Astrocyte of the spinal cord (primary cell): ENCODE measurements around the gene ATOH1.

Experiments used
- DNase-seq: peaks from one replicate; pipeline ENCODE4 v3.0.0; 2011; ENCODE audit warnings: low read depth, low spot score
- H3K4me3 ChIP-seq: 2 replicates; pipeline ENCODE4 v1.5.1; 2011; ENCODE audit warnings: low read depth, mild to moderate bottlenecking, low read length, moderate library complexity
- in situ Hi-C: cut with HindIII; loops from 2 replicates; pipeline ENCODE4 v1.10.0; 2017; ENCODE audit warnings: low sequenced_read_pairs
- TF ChIP-seq, protein P1 (sequence below): IDR thresholded peaks from 2 replicates; pipeline ENCODE4 v1.5.1; 2012; ENCODE audit warnings: low read depth, mild to moderate bottlenecking, low read length, inconsistent platforms

The ATOH1 gene

DNA sequence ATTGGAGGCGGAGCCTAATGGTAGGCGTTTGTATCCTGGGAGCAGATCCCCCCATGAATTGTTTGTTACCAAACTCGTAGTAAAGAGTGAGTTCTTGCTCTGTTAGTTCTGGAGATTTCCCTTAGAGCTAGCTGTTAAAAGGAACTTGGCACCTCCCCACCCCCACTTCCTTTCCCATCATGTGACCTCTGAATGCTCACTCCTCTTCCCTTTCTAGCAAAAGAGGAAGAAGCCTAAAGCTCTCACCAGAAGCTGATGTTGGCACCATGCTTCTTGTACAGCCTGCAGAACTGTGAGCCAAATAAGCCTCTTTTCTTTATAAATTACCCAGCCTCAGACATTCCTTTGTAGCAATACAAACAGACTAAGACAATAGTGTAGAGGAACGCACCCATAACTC, 13.8 kb upstream of the ATOH1 start:
- TF ChIP-seq, protein P1, sequence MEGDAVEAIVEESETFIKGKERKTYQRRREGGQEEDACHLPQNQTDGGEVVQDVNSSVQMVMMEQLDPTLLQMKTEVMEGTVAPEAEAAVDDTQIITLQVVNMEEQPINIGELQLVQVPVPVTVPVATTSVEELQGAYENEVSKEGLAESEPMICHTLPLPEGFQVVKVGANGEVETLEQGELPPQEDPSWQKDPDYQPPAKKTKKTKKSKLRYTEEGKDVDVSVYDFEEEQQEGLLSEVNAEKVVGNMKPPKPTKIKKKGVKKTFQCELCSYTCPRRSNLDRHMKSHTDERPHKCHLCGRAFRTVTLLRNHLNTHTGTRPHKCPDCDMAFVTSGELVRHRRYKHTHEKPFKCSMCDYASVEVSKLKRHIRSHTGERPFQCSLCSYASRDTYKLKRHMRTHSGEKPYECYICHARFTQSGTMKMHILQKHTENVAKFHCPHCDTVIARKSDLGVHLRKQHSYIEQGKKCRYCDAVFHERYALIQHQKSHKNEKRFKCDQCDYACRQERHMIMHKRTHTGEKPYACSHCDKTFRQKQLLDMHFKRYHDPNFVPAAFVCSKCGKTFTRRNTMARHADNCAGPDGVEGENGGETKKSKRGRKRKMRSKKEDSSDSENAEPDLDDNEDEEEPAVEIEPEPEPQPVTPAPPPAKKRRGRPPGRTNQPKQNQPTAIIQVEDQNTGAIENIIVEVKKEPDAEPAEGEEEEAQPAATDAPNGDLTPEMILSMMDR = no peak
- in situ Hi-C loops = no loop called here
- no peak for DNase-seq
- no peak overlapping the region for H3K4me3 ChIP-seq

DNA sequence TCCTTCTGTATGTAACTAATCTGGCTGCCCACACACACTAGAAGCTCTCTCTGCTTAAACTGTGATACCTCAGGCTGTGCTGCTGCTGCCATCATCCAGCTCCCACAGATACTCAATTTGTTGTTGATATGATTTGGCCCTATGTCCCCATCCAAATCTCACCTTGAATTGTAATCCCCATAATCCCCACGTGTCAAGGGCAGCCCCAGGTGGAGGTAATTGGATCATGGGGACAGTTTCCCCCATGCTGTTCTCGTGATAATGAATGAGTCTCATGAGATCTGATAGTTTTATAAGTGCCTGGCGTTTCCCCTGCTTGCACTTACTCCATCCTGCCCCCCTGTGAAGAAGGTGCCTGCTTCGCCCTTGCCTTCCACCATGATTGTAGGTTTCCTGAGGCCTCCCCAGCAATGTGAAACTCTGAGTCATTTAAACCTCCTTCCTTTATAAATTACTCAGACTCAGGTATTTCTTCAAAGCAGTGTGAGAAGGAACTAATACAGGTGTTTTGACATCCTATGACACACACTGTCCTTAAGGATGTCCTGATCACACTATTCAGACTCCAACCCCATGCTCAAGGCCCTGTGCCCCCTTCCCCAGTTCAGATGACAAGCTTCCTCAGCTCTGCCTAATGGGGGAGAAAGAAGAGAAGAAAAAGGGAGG, 2.9 kb upstream of the ATOH1 start:
- no peak for DNase-seq
- no peak overlapping the region for H3K4me3 ChIP-seq
- in situ Hi-C loops = no loop called here
- TF ChIP-seq, protein P1 = no peak

DNA sequence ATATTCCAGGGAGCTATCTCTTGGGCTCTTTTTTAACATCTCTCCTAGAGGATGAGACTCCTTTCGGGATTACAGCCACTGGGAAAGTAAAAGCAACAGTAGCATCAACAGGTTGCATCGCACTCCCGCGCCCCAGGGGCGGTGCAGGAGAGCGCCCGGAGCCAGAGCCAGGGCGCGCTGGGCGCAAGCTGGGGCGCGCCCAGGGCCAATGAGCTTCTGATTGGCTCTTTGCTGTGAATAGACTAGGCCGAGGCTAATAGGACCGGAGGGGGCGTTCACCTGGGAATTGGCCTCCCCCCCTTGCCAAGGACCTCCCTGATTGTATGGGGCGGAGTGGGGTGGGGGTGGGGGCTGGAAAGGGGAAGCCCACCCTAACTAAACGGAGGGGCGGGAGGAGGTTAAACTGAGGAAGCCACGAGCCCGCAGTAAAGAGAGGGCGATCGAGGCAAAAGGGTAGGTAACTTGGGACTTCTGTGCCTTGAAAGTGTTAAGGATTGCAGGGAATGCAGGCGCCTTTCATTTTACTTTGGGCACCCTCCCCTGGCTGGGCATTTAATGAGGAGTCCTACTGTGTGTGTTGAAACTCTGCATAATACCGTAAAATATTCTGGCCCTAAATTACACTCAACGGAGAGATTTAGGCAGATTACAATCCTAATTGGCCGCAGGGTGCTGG, 1.1 kb upstream of the ATOH1 start:
- no peak for DNase-seq
- in situ Hi-C loops = no loop called here
- TF ChIP-seq, protein P1 = no peak
- H3K4me3 ChIP-seq = no peak overlapping the region

DNA sequence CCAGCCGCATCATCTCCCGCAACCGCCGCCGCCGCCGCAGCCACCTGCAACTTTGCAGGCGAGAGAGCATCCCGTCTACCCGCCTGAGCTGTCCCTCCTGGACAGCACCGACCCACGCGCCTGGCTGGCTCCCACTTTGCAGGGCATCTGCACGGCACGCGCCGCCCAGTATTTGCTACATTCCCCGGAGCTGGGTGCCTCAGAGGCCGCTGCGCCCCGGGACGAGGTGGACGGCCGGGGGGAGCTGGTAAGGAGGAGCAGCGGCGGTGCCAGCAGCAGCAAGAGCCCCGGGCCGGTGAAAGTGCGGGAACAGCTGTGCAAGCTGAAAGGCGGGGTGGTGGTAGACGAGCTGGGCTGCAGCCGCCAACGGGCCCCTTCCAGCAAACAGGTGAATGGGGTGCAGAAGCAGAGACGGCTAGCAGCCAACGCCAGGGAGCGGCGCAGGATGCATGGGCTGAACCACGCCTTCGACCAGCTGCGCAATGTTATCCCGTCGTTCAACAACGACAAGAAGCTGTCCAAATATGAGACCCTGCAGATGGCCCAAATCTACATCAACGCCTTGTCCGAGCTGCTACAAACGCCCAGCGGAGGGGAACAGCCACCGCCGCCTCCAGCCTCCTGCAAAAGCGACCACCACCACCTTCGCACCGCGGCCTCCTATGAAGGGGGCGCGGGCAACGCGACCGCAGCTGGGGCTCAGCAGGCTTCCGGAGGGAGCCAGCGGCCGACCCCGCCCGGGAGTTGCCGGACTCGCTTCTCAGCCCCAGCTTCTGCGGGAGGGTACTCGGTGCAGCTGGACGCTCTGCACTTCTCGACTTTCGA, 654 bp downstream of the ATOH1 start:
- peak overlapping the region; percentile 27 for H3K4me3 ChIP-seq
- in situ Hi-C loops = no loop called here
- TF ChIP-seq, protein P1 = no peak
- DNase-seq = no peak

DNA sequence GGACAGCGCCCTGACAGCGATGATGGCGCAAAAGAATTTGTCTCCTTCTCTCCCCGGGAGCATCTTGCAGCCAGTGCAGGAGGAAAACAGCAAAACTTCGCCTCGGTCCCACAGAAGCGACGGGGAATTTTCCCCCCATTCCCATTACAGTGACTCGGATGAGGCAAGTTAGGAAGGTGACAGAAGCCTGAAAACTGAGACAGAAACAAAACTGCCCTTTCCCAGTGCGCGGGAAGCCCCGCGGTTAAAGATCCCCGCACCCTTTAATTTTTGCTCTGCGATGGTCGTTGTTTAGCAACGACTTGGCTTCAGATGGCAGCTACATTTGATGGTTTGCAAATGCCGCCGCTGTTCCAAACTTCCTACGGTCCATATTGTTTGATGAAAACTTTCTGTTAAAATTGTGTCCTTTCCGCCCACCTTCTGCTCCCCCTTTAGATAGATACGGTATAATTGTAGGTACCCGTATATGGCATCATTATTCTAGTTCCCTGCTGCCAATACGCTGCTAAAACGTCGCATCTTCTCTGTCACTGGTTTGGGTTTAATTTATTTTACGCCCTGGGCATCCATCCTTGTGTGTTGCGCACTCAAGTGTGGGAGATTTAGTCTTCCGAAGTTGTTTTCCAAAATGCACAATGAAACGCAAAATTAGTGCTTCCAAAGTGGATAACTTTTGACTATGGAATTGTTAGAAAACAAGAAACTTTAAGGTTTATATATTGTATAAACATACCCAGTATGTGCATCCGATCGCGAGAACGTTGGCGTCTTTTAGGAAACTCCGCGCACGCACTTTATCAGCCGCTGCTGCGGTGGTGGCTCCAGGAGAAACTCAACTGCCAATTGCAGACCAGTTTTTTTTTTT, 1.5 kb downstream of the ATOH1 start:
- TF ChIP-seq, protein P1 = no peak
- in situ Hi-C loops = no loop called here
- no peak overlapping the region for H3K4me3 ChIP-seq
- no peak for DNase-seq
